T1000 (cell line): ENCODE measurements around the gene RTN1.

ENCODE experiments used
- DNase-seq: peaks from one replicate; lab custom pipeline; 2025; ENCODE audit warnings: mixed read lengths; lab: John Stamatoyannopoulos, UW

RTN1 gene

DNA sequence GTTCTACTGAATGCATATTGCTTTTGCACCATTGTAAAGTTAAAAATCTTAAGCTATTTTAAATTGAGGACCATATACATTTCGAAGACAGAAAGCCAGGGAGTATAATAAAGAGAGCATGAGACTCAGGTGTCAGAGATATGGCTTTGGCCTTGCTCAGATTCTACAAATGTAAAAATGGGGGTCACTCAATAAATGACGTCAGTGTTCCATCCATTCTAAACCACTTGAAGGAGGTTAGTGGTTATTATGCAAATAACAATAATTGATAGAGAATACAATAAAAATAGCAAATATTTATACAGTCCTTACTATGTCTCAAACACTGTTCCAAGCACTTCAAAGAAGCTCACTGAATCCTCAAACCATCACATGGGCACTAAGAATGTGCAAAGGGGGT is 20.1 kb downstream of the RTN1 start:
- no peak for DNase-seq

DNA sequence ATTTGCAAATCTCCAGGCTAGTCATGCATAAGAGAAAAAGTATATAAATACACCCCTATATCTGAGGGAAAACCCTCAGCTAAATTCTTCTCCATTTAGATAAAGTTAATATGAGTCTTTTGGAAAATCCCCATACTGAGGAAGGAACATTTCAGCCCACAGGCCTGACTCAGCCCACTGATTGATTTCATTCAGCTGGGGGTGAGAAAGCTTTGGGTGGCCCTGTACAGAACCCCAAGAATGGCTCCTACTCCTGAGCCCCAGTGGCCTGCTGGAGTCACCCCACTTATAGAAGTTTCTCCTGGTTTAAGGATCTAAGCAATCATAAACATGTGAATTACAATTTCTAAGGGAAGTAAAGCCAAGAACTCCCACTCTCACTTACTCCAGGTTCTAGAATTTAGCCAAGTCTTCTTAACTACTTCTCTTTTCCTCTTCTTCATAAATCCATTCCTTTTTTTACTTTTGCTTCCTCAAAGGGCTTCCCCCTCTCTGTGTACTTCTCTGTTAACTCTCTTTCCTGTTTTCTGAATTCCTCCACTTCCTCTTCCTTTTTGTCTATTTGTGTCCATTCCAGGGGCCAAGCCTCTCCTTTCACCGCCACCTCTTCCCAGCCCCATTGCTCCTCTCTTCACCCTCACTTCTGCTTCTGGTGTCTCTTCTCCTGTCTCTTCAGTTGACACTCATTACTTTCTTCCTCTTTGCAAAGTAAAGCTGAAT is 21.0 kb downstream of the RTN1 start:
- DNase-seq: no peak

DNA sequence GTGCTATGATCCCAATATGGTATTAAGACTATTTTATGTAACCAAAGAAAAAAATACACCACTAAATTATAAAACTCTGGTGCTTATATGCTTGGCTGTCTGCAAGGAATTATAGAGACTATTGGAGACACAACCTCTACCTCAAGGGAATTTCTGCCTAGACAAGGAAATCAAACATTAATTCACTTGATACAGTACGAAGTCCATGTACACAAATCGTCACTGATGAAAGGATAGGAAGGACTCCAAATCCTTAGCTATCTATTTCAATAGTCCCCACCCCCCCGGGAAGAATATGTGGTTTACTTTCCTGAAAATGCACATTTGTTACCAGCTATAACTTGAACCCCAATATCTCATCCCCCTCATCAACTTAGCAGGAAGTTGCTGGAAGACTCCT is 21.9 kb downstream of the RTN1 start:
- DNase-seq: no peak

DNA sequence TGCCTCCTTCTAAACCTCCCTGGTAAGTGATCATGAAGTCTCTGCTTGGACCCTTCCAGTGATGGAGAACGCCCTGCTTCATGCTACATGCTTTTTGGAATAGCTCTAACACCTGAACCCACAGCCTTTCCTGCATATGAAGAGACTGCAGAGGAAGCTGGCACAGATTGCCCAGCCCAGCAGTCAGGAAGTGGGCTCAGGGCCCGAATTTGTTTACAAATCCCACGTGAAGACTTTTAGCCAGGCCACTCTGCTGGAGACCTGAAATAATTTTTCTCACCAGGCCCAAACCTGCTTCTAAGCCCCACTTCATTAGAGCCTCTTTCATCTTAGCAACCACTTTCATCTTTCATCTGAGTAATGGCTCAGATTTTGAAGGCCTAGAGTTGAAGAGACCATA is 22.9 kb downstream of the RTN1 start:
- no peak for DNase-seq

DNA sequence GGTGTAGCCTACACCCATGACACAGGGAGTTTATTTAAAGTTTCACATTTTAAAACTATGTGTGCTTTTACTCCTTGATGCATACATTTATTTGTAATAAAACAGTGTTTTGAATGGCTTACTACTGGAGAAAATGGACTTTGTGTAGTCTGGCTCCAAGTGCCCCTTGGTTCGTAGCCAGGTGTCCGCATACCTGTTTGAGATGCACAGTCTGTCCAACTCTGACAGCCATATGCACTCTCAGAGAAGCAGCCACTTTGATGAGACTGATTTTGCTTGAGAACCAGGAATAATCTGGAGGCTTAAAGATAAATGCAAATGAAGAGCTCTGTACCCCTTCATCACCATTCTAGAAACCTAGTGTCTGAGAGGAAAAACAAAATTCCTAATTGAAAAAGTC is 24.0 kb downstream of the RTN1 start:
- no peak for DNase-seq

DNA sequence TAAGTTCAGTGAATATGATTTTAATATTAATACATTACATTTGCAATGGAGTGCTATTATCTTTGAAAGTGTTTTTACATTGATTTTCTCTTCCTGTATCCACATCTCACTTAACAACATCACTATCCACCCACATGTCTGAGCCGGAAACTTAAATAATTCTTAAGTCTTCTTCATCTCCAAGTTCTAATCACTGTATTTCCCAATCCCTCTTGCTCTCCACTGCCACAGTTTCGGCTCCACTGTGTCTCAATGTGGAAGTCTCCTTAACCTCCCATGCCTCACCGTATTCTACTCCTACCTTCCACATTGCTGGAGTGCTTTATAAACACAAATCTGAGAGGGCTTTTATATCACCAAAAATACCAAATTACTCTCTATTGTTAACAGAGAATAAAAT is 25.3 kb downstream of the RTN1 start:
- DNase-seq: no peak

DNA sequence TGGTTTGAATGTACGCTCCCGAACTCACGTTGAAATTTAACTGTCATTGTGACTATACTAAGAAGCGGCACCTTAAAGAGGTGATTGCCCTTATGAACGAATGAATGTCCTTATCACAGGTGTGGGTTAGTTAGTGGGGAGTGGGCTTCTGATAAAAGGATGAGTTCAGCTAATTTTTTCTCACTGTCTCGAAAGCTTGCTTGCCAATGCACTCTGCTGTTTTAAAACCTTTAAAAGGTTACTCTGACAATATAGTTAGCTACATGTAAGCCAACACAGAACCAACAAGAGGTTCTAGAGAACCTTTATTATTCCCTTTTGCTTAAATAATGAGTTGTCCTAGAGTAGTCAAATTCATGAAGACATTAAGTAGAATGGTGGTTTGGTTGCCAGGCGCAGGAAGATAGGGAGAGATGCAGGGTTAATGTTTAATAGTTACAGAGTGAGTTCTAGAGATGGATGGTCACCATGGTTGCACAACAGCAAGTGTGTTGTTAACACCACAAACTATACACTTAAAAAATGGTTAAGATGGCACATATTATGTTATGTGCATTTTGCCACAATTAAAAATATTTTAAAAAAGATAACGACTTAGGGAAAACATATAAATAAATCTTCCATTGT is 26.3 kb downstream of the RTN1 start:
- DNase-seq: no peak

DNA sequence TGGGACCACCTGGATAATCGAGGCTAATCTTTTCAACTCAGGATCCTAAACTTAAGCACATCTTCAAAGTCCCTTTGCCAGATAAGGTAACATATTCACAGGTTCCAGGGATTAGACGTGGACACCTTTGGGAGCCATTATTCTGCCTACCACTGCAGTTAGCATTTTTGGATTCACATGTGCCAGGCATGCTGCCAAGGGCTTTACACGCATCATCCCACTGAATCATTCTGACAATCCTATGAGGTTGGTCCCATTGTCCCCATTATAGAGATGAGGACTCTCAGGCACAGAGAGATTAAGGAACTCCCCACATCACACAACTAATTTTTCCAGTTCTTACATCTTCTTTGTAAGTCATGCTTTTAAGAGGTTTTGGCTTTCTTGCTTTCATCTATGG is 34.5 kb downstream of the RTN1 start:
- DNase-seq: no peak

DNA sequence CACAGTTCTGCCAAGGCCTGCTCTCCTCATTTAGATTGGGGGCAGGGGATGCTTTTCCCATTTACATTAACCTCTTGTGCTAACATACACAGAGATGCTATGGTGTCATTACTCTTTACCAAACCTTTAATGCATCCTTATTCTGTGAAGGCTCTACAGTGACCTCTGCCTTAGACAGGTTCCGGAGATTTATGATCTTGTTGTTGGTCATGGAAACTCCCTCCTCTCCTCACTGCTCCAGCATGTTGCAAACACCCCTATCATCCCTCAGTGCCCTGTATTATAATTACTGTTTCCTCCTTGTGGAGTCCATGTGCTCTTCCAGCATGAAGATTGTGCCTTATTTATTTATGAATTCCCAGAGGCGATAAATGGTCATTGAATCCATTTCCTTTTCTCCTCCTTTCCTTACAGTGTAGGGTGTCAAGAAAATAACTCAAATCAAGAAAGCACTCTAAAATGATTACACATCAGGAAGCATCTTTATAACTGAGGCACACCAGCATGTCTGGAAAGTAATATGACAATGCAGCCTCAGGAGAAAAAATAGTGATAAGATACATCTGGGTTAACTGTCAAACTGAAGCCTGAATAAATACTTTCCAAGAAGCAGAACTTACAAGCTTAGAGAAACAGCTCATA is 37.8 kb downstream of the RTN1 start:
- no peak for DNase-seq

DNA sequence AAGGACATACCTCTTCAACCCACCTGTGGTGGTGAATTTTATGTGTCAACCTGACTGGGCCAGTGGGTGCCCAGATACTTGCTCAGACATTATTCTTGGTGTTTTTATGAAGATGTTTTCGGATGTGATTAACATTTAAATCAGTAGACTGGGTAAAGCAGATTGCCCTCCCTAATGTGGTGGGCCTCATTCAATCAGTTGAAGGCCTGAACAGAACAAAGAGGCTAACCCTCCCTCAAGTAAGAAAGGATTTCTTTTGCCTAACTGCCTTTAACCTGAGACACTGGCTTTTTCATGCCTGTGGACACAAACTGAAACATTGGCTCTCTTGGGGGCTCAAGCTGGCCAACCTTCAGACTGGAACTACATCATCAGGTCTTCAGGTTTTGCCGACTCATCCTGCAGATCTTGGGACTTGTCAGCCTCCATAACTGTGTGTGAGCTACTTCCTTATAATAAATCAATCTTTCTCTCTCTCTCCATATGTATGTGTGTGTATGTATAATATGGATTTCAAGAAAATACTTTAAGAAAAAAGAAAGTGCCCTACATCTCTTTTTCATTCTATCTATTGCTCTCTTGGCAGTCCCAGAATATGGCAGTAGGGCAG is 39.4 kb downstream of the RTN1 start:
- DNase-seq: no peak

DNA sequence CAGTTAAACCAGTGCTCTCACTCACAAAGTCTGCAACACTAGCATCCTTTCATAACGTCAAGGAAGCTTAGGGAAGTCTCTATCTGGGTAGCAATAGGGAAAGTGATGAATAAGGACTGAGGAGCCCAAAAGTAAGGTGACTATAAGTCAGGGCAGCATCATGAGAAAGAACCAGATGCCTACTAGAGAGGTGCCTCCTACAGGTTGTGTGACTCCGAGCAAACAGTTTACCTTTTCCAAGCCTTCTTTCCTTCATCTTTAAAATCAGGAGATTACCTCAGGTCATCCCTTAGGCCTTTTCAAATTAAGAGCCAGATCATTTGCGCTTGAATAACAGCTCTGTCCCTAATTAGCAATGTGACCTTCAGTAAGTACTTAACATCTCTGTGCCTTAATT is 40.2 kb downstream of the RTN1 start:
- no peak for DNase-seq

DNA sequence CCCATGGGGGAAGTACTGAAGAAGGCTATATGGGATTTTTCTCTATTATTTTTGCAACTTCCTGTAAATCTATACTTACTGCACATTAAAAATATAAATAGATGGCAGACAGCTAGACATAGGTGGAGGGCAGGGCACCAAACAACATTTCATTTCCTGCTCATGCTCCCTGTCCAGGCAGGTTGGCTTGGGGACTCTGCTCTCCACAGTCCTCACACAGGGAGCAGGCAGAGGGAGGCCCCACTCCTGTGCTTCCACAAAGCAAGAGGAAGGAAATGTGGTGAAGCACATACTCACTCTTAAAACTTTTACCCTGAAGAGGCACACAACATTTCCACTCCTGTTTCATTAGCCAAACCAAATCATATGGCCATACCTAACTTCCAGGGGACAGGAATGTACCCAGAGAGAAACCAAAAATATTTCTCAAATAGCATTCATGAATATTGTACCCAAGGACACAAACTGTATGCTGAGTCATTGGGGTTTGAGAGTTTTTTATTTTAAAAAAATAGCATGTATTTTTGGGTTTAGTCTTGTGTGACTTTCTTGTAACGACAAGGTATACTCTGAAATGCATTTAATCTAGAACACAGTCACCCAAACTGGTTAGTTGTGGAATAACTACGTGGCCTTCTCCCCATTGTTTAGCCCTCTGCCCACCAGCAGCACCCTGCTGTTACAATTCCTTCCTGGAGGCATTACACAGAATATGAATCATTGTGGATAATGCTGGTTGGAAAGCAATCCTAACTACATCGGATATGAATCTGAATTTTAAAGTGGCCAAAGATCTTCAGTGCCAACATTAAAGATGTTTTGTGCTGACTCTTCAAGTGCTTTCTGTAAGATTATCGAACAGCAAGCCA is 40.9 kb downstream of the RTN1 start:
- no peak for DNase-seq

DNA sequence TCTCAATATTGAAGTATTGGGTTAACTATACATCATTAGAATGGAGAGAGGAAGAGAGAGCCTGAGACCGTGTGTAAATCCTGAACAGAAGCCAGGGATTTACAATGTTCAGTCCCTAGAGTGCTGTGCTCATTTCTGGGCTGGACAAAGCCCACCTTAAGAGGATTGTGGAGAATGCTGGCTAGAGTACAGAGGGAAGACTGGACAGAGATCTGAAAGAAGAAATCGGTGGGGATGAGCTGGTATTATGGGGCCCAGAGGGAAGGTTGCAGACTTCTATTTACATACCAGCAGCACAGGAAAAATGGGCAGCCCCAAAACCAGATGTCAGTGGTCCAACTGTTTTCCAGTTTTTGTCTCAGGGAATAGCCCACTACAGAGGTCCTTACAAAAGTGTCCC is 42.3 kb downstream of the RTN1 start:
- no peak for DNase-seq

DNA sequence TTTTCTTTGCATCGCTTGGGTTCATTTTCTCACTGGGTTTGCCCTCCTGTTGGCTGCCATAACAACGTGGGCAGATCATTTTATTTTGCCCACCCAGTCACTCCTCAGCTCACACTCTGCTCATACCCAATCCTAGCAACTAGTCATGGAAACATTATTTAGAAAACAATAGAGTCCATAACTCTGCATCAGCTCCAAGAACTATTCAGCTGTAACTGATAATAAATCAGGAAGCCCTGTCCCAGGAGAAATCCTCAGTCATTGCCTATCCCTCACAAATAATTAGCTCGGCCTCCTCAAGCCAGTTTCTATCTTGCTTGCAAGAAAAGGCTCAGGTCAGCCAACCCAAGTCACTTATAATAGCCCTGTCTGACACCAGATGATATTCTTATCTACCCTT is 43.2 kb downstream of the RTN1 start:
- no peak for DNase-seq

DNA sequence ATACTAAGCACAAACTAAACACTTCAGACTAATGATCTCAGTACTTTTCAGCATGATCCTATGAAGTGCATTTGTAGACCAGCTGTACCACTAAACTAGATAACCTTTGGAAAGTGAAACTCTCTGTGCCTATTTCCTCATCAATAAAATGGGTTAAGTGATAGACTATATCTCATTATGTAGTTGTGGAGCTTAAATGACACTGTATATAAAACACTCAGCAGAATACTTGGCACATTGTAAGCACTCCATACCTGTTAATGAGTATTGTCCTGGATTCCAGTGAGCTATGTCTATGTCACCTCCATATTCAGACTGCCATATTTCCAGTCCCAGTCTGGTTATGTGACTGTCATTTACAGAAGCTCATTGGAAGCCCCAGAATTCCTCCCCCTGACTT is 44.4 kb downstream of the RTN1 start:
- no peak for DNase-seq

DNA sequence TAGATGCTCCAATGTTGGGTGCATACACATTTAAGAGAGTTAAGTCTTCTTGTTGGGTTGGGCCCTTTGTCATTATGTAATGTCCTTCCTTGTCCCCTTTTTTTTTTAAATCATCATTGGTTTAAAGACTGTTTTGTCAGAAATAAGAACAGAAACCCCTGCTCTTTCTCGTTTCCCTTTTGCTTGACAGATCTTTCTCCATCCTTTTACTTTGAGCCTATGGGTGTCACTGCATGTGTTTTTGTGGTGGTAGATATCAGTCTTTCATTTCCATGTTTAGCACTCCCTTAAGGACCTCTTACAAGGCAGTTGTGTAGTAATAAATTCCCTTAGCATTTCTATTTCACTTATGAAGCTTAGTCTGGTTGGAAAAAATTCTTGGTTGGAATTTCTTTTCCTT is 47.4 kb downstream of the RTN1 start:
- no peak for DNase-seq

DNA sequence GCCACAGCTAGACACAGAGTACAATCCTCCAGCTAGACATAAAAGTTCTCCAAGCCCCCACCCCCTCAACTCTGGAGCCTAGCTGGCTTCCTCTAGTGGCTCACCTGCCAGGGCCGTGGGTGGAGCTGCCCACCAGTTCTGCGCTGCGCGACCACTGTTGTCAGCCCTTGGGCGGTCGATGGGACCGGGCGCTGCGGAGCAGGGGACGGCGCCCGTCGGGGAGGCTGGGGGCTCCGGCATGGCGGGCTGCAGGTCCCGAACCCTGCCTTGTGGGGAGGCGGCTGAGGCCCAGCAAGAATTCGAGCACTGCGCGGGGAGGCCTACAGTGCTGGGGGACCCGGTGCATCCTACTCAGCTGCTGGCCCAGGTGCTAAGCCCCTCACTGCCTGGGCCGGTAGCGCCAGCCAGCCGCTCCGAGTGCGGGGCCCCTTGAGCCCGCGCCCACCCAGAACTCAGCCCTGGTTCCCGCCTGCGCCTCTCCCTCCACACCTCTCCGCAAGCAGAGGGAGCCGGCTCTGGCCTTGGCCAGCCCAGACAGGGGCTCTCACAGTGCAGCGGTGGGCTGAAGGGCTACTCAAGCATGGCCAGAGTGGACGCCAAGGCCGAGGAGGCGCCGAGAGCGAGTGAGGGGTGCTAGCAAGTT is 51.0 kb downstream of the RTN1 start:
- no peak for DNase-seq

DNA sequence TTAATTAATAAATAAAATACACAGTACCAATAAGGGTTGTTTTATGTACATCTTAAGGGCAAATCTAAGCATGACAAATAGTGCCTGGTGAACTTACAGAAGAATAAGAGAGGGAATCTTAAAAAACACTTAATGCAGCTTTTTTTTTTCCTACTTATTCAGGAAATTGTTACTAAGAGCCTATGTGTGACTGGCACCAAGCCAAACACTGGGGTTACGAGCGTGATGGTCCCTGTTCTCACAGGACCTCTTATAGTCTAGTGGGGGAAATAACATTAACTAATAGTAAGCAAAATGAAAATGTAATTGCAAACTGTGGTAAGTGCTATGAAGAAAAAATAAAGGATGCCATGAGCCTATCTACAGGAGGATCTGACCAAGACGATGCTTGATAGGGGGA is 53.6 kb downstream of the RTN1 start:
- DNase-seq: no peak

DNA sequence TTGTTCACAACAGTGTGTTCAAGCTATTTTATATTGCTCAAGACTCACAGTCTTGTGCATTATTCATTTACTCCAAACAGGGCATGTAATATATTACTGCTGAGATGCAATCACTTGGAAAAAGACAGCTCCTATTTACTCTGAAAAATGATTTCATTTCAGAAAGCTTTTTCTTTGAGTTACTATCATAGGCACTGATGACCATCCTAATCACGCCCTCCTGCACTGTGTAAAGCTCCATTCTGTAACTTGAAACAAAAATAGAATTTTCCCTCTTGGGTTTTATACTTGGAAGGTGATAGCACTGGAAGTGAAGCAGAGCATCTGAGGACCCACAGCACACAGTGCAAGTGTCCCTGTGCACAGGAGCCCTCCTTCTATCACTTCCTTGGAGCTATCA is 55.6 kb downstream of the RTN1 start:
- no peak for DNase-seq

DNA sequence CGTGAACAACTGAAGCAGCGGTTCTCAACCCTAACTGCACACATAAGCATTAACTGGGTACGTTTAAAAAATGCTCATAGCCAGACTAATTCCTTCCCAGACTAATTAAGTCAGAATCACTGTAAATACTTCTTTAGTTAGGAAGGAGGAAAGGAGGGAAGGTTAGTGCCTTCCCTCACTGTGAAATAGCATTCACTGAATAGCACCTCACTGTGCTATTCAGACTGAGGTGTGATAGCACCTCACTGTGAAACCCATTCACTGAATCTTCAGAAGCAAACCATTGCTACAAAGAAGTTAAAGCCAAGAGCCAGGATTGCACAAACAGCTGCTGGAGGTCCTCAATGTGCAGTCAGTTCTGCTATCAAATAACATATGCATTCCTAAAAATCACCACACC is 58.8 kb downstream of the RTN1 start:
- no peak for DNase-seq

DNA sequence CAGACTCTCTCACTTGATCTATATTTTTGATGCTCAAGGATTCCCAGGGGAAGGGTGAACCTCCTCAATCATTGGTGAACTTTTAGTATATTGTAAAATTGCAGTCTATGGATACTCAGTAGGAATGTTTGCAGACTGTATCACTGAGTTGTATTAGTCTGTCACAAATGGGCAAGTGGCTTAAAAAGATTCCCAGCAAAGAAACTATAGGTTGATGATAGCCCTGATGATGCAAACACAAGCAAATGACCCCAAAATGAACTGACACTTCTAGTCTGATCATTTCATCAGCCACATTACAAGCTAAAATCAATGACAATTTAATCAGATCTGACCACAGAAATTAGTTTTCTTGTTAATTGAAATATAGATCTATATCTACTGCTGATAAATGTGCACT is 59.5 kb downstream of the RTN1 start:
- DNase-seq: no peak

DNA sequence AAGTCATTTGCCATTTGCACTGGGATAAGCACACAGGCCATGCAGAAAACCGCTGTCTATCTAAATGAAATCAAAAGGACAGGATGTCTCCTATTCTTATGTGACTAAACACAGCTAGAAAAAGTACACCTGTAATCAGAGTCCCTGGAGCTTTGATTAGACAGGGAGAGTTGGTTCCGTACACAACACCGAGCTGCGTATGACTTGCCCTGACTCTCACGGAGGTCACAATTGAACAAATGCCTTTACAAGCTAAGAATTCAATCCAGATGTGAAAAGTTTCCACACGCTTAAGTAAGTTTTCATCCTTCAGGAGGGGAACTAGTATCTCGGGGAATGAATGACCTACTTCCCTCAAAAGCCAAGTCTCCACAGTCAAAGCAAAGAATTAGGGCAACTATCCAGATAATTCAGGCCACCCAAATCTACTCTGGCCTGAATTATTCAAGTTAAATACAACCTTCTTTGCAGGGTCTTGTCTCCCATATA is 67.5 kb downstream of the RTN1 start:
- no peak for DNase-seq
